NT2/D1 (cell line): ENCODE measurements around the gene GPAT3.

ENCODE experiments used
- SUZ12 ChIP-seq: IDR thresholded peaks from 2 replicates; pipeline ENCODE4 v1.6.1; 2011; ENCODE audit not compliant: insufficient read length, insufficient read depth; ENCODE audit errors: extremely low read depth
- YY1 ChIP-seq: IDR thresholded peaks from 2 replicates; pipeline ENCODE4 v1.6.1; 2011; ENCODE audit not compliant: insufficient read length, insufficient read depth
- ZNF274 ChIP-seq: IDR thresholded peaks from 2 replicates; pipeline ENCODE4 v1.6.1; 2011; ENCODE audit warnings: mild to moderate bottlenecking, low read depth, low read length

- TF ChIP-seq ZNF274 (no peak), YY1 (no peak), SUZ12 (no peak)
These were observed 70.6 kb downstream of the GPAT3 start for GRCh38 chr4:83606460-83606859.
